ENCODE measurements around the gene SAMHD1. TPM values are rescaled to one million over a fixed set of nuclear protein-coding genes. Genes with fewer than 3 reads are reported as not detected.
A peak's percentile ranks its signal among the peaks of the same experiment; 100 is the strongest.
"Not testable (repeated sequence)": the region's sequence is repeated elsewhere in the genome, so short reads cannot be mapped to it uniquely, and the experiment has no call there.

Gene SAMHD1
- 100 to 1,000 TPM; 373 to 639 (median 471) TPM for total RNA-seq

GRCh38 chr20:36951198-36951978 is at the start of gene SAMHD1:
Gene SAMHD1 (minus strand): TSS chr20:36951708. CDS start chr20:36951643, 65 bp downstream.
- Histone ChIP-seq H3K27me3 (no peaks in the 10 kb centered on the region), H3K4me3 (peak within 1 kb of the TSS; percentile 75 to 100 (median 88)), H3K9me3 (no peaks in the 10 kb centered on the region), H3K4me1 (peaks cover 27 to 65% (median 54%) of the 10 kb centered on the region in 4 donors), H3K27ac (replicated peaks in 1 of 4) (peak within 1 kb of the TSS; percentile 95 to 97 (median 96)), H3K36me3 (peaks cover under 1 to 14% (median 3%) of the 10 kb centered on the region in 4 donors)
- peak; percentile 100 for TF ChIP-seq POLR2AphosphoS5 (IDR thresholded peaks at IDR 0.05)
- TF ChIP-seq CTCF (IDR thresholded peaks at IDR 0.05): peak; percentile 9 to 39 (median 15)
- peak; percentile 88 for TF ChIP-seq POLR2A (IDR thresholded peaks at IDR 0.05; ENCODE audit: low read depth)
- no peak for TF ChIP-seq EP300 (IDR thresholded peaks at IDR 0.05)
- intact Hi-C loops (cut with DNase I): no loop called here
- DNase-seq (ENCODE audit: extremely low spot score): peak; percentile 99
- WGBS: under 1% methylated on average over 24 of the region's 66 CpGs

DNA sequence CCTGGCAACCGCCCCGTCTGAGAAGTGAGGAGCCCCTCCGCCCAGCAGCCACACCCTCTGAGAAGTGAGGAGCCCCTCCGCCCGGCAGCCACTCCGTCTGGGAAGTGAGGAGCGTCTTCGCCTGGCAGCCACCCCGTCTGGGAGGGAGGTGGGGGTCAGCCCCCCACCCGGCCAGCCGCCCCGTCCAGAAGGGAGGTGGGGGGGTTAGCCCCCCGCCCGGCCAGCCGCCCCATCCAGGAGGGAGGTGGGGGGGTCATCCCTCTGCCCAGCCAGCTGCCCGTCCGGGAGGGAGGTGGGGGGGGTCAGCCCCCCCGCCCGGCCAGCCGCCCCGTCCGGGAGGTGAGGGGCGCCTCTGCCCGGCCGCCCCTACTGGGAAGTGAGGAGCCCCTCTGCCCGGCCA is 48.7 kb upstream of the SAMHD1 start:
- H3K27me3 ChIP-seq; H3K9me3 ChIP-seq; DNase-seq (ENCODE audit: extremely low spot score); H3K27ac ChIP-seq (replicated peaks in 1 of 4); H3K4me1 ChIP-seq; intact Hi-C loops (cut with DNase I); H3K4me3 ChIP-seq: not testable (repeated sequence)
- WGBS: no CpG with 5 or more reads among the region's 26 CpGs
- H3K36me3 ChIP-seq: peaks cover 0 to 27% (median 12%) of the 10 kb centered on the region in 4 donors

DNA sequence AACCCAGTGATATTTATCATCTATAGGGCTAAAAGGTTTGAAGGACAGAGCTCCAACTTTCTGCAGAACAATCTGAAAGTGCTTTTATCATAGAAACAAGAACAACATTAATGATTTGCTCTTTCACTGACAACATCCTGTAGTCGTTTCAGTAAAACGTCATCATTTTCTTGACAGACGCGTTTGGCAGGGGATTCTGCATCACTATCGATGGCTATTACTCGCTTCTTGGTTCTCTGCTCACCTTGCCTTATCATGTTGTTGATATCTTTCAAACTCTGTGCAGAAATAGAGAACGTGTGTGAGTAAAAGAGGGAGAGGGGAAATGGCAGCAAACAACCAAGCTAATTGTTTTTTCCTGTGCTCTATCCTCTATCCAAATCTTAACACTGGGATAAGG is 47.1 kb upstream of the SAMHD1 start:
- H3K4me1 ChIP-seq: no peaks in the 10 kb centered on the region
- H3K27ac ChIP-seq (replicated peaks in 1 of 4): no peak overlapping the region
- H3K27me3 ChIP-seq: no peaks in the 10 kb centered on the region
- H3K9me3 ChIP-seq: no peaks in the 10 kb centered on the region
- WGBS: 91% methylated on average over 7 of the region's 7 CpGs
- DNase-seq (ENCODE audit: extremely low spot score): no peak
- TF ChIP-seq POLR2AphosphoS5 (IDR thresholded peaks at IDR 0.05) (no peak), EP300 (IDR thresholded peaks at IDR 0.05) (no peak), CTCF (IDR thresholded peaks at IDR 0.05) (no peak), POLR2A (IDR thresholded peaks at IDR 0.05; ENCODE audit: low read depth) (no peak)
- peaks cover 0 to 32% (median 12%) of the 10 kb centered on the region in 4 donors for H3K36me3 ChIP-seq
- no peak overlapping the region for H3K4me3 ChIP-seq
- intact Hi-C loops (cut with DNase I): no loop called here

DNA sequence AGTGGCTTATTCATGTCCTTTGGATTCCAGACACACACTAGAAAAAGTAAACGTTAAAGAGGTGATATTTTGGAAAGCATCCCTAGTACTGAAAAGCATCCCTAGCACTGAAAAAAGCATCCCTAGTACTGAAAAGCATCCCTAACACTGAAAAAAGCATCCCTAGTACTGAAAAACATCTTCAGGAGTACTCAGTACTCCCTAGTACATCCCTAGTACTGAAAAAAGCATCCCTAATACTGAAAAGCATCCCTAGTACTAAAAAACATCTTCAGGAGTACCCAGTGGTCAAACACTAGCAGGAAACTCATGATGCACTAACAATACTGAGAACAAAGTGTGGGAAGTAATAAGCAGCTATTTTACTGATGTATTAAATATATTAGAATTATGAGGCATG is 45.6 kb upstream of the SAMHD1 start:
- no peak overlapping the region for H3K4me3 ChIP-seq
- no peak overlapping the region for H3K27ac ChIP-seq (replicated peaks in 1 of 4)
- H3K36me3 ChIP-seq: peaks cover 0 to 26% (median 3%) of the 10 kb centered on the region in 4 donors
- WGBS: 18% methylated on average over 1 of the region's 1 CpG
- no peaks in the 10 kb centered on the region for H3K4me1 ChIP-seq
- DNase-seq (ENCODE audit: extremely low spot score): no peak
- intact Hi-C loops (cut with DNase I): no loop called here
- H3K9me3 ChIP-seq: peaks cover 0 to 8% (median 4%) of the 10 kb centered on the region in 4 donors
- no peak for TF ChIP-seq EP300 (IDR thresholded peaks at IDR 0.05)
- TF ChIP-seq POLR2A (IDR thresholded peaks at IDR 0.05; ENCODE audit: low read depth): no peak
- TF ChIP-seq CTCF (IDR thresholded peaks at IDR 0.05): no peak
- TF ChIP-seq POLR2AphosphoS5 (IDR thresholded peaks at IDR 0.05): no peak
- no peaks in the 10 kb centered on the region for H3K27me3 ChIP-seq

- 97% methylated on average over 4 of the region's 4 CpGs for WGBS
- H3K4me1 ChIP-seq: not testable (repeated sequence)
Observed at GRCh38 chr20:36994221-36994620, 42.7 kb upstream of the SAMHD1 start.

More at GRCh38 chr20:36994221-36994620, 42.7 kb upstream of the SAMHD1 start:
- peaks cover 0 to 26% (median 3%) of the 10 kb centered on the region in 4 donors for H3K36me3 ChIP-seq
- DNase-seq (ENCODE audit: extremely low spot score); H3K27me3 ChIP-seq; H3K4me3 ChIP-seq; intact Hi-C loops (cut with DNase I); H3K9me3 ChIP-seq; H3K27ac ChIP-seq (replicated peaks in 1 of 4): not testable (repeated sequence)

All from esophagus muscularis mucosa (tissue), 4 donors.